ENCODE data around the gene LGALSL.

Gene LGALSL

DNA sequence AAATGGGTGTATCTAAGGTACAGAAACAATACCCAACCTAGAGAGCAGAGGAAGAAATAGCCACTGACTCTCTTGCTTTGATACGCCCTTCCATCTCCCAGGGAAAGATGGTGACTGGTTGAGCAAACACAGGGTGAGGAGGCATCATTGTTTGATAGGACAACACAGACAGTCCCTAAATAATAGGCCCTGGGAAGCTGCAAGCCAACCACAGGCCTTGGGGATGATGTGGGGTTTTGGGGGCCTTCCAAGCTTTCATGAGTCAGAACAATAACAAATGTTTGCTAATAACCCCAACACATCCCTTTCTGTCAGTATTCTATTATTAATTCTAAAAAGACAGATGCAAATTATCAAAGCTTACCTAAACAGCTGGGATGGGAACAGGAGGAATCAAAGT, 9.8 kb downstream of the LGALSL start:
- TF ChIP-seq, protein P1, sequence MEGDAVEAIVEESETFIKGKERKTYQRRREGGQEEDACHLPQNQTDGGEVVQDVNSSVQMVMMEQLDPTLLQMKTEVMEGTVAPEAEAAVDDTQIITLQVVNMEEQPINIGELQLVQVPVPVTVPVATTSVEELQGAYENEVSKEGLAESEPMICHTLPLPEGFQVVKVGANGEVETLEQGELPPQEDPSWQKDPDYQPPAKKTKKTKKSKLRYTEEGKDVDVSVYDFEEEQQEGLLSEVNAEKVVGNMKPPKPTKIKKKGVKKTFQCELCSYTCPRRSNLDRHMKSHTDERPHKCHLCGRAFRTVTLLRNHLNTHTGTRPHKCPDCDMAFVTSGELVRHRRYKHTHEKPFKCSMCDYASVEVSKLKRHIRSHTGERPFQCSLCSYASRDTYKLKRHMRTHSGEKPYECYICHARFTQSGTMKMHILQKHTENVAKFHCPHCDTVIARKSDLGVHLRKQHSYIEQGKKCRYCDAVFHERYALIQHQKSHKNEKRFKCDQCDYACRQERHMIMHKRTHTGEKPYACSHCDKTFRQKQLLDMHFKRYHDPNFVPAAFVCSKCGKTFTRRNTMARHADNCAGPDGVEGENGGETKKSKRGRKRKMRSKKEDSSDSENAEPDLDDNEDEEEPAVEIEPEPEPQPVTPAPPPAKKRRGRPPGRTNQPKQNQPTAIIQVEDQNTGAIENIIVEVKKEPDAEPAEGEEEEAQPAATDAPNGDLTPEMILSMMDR (IDR thresholded peaks at IDR 0.05) = no peak
- no peak for TF ChIP-seq ZFX (IDR thresholded peaks at IDR 0.05; ENCODE audit: borderline replicate concordance)
- no peak overlapping the region for H3K27ac ChIP-seq

DNA sequence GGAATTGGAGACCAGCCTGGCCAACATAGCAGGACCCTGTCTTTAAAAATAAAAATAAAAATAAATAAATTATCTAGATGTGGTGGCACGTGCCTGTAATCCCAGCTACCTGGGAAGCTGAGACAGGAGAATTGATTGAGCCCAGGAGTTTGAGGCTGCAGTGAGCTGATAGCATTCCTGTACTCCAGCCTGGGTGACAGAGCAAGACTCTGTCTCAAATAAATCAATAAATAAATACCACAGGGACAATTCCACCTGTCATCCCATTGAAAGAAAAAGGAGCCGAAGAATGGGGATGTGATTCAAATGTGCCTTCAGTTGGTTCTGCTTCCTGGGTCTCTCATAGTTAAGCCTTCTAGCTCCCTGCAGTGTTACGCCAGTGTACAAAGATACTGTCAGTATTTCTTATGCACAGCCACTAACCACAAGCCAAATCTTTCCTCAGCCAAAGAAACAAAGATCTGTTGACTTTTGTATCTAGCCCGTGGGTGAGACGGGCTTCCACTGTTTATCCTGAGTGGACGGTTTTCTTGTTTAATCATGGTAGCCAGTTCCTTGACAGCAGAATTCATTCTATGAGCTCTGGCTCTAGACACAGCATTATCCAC, 12.6 kb downstream of the LGALSL start:
- TF ChIP-seq, protein P1 (IDR thresholded peaks at IDR 0.05) = no peak
- no peak for TF ChIP-seq ZFX (IDR thresholded peaks at IDR 0.05; ENCODE audit: borderline replicate concordance)
- H3K27ac ChIP-seq = no peak overlapping the region

DNA sequence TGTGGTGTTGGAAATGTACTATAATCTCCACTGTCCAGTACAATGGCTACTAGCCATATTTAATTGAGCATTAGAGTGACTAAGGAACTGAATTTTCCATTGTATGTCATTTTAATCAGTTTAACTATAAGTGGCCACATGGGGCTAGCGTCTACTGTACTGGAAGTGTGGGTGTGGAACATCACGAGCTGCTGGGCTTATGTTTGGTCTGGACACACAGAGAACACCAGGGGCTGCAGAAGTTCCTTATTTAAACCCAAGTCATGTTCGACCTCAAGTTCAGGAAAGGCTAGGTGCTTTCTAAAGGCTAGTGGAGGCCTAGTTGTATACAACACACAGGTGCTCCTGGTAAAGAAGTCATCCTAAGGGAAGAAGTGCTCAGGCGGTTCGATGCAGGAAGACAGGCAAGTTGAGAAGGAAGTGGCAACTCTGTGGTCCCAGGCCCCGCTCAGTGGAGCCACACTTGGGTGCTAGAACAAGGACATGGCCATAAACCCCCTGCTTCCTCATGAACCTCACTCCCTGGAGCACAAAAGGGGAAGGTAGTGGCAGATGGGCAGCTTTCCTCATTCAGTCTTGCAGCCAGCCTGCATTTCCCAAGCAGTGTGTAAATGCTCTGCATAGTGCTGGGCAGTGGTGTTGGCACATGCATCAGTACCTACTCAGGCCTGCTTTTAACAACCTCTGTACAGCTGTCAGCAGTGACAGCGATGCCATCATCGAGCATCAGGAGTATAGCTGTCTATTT, 13.3 kb downstream of the LGALSL start:
- no peak overlapping the region for H3K27ac ChIP-seq
- TF ChIP-seq, protein P1 (IDR thresholded peaks at IDR 0.05) = no peak
- TF ChIP-seq ZFX (IDR thresholded peaks at IDR 0.05; ENCODE audit: borderline replicate concordance) = no peak

DNA sequence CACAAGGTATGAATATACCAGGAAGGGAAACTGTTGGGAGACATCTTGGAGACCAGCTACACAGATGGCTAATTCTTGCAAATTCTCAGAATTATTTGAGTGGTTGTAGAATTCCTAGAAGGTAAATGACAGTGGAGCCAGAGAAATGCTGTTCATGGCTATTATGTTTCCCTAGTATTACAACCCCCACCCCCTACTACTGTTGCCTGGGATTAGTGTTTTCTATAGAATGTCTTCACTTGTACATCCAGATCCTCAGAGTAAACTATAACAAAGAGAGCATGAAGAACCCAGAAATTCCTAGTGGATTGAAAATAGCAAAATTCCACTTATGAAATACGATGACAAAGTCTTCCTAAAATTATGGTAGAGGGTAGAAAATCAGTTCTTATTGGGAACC, 15.3 kb downstream of the LGALSL start:
- TF ChIP-seq ZFX (IDR thresholded peaks at IDR 0.05; ENCODE audit: borderline replicate concordance) = no peak
- TF ChIP-seq, protein P1 (IDR thresholded peaks at IDR 0.05) = no peak
- no peak overlapping the region for H3K27ac ChIP-seq

DNA sequence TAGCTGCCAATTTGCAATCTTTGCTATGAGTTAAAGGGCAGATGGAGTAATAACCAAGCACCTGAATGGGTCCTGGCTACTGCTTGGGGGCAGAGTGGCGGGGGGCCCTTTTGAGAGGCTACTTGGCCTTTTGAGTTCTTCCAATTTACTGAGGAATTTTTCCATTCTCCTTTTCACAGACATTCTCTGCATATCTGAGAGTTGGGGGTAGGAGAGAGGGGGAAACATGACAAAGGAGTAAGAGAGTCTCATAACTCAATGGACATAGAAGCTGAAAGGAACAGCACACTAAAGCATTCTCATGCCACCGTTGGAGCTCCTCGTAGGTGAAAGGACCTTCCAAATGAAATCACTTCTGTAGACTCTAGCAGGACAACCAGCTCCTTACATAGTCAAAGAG, 16.1 kb downstream of the LGALSL start:
- H3K27ac ChIP-seq = no peak overlapping the region
- no peak for TF ChIP-seq ZFX (IDR thresholded peaks at IDR 0.05; ENCODE audit: borderline replicate concordance)
- TF ChIP-seq, protein P1 (IDR thresholded peaks at IDR 0.05) = no peak

DNA sequence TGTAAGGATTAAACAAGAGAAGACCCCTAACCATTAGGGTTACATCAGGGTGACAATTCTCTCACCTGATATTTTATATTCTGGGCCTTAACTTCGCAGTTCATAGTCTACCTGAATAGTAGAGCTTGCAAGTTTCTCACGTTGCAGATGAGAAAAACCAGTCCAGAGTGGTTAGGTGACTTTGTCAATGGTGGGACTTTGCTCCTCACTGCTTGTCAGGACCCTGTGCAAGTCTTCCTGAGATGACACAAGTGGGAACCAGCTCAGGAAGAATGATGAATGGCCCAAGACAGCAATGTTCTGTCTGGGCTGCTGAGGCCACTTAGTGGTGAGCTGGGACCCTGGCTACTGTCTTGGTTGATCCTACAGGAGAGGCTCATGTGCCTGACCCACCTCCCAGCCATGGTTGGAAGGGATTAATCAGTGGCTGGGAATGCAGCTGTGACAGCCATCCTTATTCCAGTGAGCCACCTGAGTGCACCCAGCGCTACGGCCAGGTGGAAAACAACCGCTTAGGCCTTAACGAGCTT, 16.9 kb downstream of the LGALSL start:
- TF ChIP-seq, protein P1 (IDR thresholded peaks at IDR 0.05) = no peak
- TF ChIP-seq ZFX (IDR thresholded peaks at IDR 0.05; ENCODE audit: borderline replicate concordance) = no peak

DNA sequence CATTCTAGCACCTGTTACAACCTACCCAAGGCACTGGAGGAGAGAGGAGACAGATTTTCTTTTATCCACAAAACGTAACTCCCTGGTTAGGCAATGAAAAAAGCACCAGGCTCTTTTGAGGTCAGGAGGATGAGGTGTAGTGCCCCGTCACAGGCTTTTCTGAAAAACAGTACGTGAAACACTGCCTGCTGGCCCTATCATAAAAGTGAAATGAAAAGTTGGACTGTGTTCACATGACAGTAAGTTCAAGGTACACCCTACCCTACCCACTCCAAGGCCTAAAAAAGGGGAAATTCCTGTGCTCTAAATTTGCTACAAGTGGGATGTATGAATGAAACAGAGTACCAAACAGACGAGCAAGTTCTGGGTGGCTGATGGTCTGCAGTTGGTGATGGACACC, 17.6 kb downstream of the LGALSL start:
- no peak overlapping the region for H3K27ac ChIP-seq
- TF ChIP-seq ZFX (IDR thresholded peaks at IDR 0.05; ENCODE audit: borderline replicate concordance) = no peak
- TF ChIP-seq, protein P1 (IDR thresholded peaks at IDR 0.05) = no peak

More for the DNA sequence above, 16.9 kb downstream of the LGALSL start:
- H3K27ac ChIP-seq = no peak overlapping the region
